Smooth muscle cell (in vitro differentiated cells): ENCODE measurements around the gene OSCP1. TPM values are rescaled to one million over a fixed set of nuclear protein-coding genes. Genes with fewer than 3 reads are reported as not detected.

Experiments
- DNase-seq: peaks from one replicate; lab custom pipeline; 2025; ENCODE audit not compliant: unreplicated experiment; lab: John Stamatoyannopoulos, UW
- H2AFZ ChIP-seq: fragments of 200-600 bp; sonication (generic); 2 replicates; pipeline ENCODE4 v1.6.0; 2016; ENCODE audit warnings: antibody characterized with exemption, low read depth, mild to moderate bottlenecking
- H3F3A ChIP-seq: fragments of 200-600 bp; sonication (generic); 2 replicates; pipeline ENCODE4 v1.6.0; 2017; ENCODE audit warnings: antibody characterized with exemption, low read depth
- H3K27ac ChIP-seq: fragments of 200-600 bp; sonication (generic); 2 replicates; pipeline ENCODE4 v1.5.1; 2016; ENCODE audit warnings: low read depth, mild to moderate bottlenecking
- H3K27me3 ChIP-seq: fragments of 200-600 bp; sonication (generic); 2 replicates; pipeline ENCODE4 v1.6.1; 2016; ENCODE audit warnings: low read depth, mild to moderate bottlenecking
- H3K36me3 ChIP-seq: fragments of 200-600 bp; sonication (generic); 2 replicates; pipeline ENCODE4 v1.5.1; 2016; ENCODE audit warnings: low read depth
- H3K4me1 ChIP-seq: fragments of 200-600 bp; sonication (generic); 2 replicates; pipeline ENCODE4 v1.5.1; 2016; ENCODE audit warnings: low read depth
- H3K4me2 ChIP-seq: fragments of 200-600 bp; sonication (generic); 2 replicates; pipeline ENCODE4 v1.6.0; 2016; ENCODE audit warnings: mild to moderate bottlenecking
- H3K4me3 ChIP-seq: fragments of 200-600 bp; sonication (generic); 2 replicates; pipeline ENCODE4 v1.5.1; 2016; ENCODE audit warnings: mild to moderate bottlenecking
- H3K79me2 ChIP-seq: fragments of 200-600 bp; sonication (generic); 2 replicates; pipeline ENCODE4 v1.6.0; 2016; ENCODE audit warnings: low read depth, mild to moderate bottlenecking
- H3K9ac ChIP-seq: fragments of 200-600 bp; sonication (generic); 2 replicates; pipeline ENCODE4 v1.6.0; 2016; ENCODE audit warnings: low read depth
- H3K9me3 ChIP-seq: fragments of 200-600 bp; sonication (generic); replicated peaks from 2 replicates; pipeline ENCODE4 v1.5.1; 2016; ENCODE audit warnings: low read depth
- H4K20me1 ChIP-seq: fragments of 200-600 bp; sonication (generic); 2 replicates; pipeline ENCODE4 v1.6.0; 2016; ENCODE audit warnings: low read depth
- WGBS: methylation state at CpG from one replicate; pipeline ENCODE4 v1.1.7; 2016; ENCODE audit warnings: low lambda C conversion rate; 5-methylcytosine and 5-hydroxymethylcytosine counted together
- polyA plus RNA-seq: library from polyadenylated mRNA; unstranded; fragments of >200 nt; fragmentation: Nextera tagmentation; extraction: Ambion mirVana; gene quantifications from 2 replicates; pipeline ENCODE4 v1.2.1, GENCODE V29; 2016
- total RNA-seq: library from RNA; depleted of rRNA; stranded (reverse); fragments of >200 nt; gene quantifications from 2 replicates; pipeline ENCODE4 v1.2.3, GENCODE V29; 2014
- TF ChIP-seq, protein P1 (sequence below): fragments of 200-600 bp; sonication (generic); IDR thresholded peaks from 2 replicates; pipeline ENCODE4 v1.5.1; 2017; ENCODE audit warnings: borderline replicate concordance, mild to moderate bottlenecking, antibody characterized with exemption; ENCODE audit not compliant: insufficient read depth, poor library complexity, severe bottlenecking

Gene OSCP1
- total and polyA plus RNA-seq, 2 experiments from 2014 or later = 10.7 to 13.5 TPM

DNA sequence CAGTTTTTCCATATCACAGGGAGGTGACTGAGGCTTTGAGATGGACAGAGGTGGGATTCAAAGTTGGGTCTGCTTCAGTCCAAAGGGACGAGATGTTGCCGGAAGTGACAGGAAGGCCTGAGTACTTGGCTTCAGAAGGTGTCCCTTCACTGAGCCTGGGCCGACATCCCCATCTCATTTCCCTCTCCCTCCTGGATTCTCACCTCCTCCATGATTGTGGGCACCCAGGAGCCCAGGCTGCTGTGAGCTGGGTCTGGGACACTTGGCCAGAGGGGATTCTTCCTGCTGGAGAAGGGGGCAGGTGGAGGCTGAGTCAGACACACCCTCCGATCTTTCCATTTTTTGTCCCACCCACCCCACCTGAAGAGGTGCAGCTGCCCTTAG lies 16.8 kb upstream of the OSCP1 start:
- peaks cover 14% of the 10 kb centered on the region for H3K79me2 ChIP-seq
- no peak overlapping the region for H3K27ac ChIP-seq
- WGBS = 97% methylated on average over 4 of the region's 4 CpGs
- no peaks in the 10 kb centered on the region for H4K20me1 ChIP-seq
- peaks cover 14% of the 10 kb centered on the region for H3K4me1 ChIP-seq
- H3K36me3 ChIP-seq = no peaks in the 10 kb centered on the region
- H2AFZ ChIP-seq = no peak overlapping the region
- H3F3A ChIP-seq = peaks cover 4% of the 10 kb centered on the region
- H3K9ac ChIP-seq = no peak overlapping the region
- no peak for DNase-seq
- no peaks in the 10 kb centered on the region for H3K27me3 ChIP-seq
- TF ChIP-seq, protein P1, sequence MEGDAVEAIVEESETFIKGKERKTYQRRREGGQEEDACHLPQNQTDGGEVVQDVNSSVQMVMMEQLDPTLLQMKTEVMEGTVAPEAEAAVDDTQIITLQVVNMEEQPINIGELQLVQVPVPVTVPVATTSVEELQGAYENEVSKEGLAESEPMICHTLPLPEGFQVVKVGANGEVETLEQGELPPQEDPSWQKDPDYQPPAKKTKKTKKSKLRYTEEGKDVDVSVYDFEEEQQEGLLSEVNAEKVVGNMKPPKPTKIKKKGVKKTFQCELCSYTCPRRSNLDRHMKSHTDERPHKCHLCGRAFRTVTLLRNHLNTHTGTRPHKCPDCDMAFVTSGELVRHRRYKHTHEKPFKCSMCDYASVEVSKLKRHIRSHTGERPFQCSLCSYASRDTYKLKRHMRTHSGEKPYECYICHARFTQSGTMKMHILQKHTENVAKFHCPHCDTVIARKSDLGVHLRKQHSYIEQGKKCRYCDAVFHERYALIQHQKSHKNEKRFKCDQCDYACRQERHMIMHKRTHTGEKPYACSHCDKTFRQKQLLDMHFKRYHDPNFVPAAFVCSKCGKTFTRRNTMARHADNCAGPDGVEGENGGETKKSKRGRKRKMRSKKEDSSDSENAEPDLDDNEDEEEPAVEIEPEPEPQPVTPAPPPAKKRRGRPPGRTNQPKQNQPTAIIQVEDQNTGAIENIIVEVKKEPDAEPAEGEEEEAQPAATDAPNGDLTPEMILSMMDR = no peak
- no peak overlapping the region for H3K4me2 ChIP-seq
- no peaks in the 10 kb centered on the region for H3K9me3 ChIP-seq
- no peak overlapping the region for H3K4me3 ChIP-seq

DNA sequence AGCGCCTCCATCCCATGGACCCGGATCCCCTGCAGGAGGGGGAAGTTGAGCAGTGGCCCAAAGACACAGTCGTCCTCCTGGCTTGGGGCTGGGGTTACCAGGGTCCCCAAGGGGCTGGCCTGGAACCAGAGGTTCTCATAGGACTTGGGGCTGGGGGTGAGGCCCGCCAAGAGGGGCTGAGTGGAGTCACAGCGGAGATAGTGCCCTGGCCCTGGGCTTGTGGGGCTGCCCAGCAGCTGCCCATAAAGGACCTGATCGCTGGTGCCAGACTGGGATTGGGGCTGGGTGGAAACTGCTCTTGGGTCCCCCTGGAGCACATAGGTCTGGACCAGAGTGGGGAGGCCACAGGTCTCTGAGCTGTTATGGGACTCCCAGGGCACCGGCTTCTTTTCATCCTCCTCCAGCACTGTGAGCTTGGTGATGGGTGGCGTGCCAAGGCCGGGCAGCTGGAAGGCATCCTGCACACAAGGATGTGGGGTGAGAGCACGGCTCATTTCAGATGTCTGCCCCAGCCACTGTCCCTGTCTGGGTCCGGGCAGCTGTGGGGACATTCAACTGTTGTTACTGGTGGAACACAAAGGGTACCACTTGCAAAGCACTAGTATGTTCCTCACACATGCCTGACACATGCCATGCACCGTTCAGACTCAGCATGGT lies 16.2 kb upstream of the OSCP1 start:
- H3K27me3 ChIP-seq = no peaks in the 10 kb centered on the region
- no peak overlapping the region for H3K9ac ChIP-seq
- 92% methylated on average over 12 of the region's 12 CpGs for WGBS
- peaks cover 14% of the 10 kb centered on the region for H3K79me2 ChIP-seq
- H2AFZ ChIP-seq = no peak overlapping the region
- no peak overlapping the region for H3K27ac ChIP-seq
- no peak overlapping the region for H3K4me2 ChIP-seq
- H3F3A ChIP-seq = peaks cover 4% of the 10 kb centered on the region
- no peak overlapping the region for H3K4me3 ChIP-seq
- no peaks in the 10 kb centered on the region for H3K9me3 ChIP-seq
- H4K20me1 ChIP-seq = no peaks in the 10 kb centered on the region
- H3K36me3 ChIP-seq = no peaks in the 10 kb centered on the region
- peaks cover 14% of the 10 kb centered on the region for H3K4me1 ChIP-seq
- no peak for DNase-seq
- TF ChIP-seq, protein P1 = no peak

DNA sequence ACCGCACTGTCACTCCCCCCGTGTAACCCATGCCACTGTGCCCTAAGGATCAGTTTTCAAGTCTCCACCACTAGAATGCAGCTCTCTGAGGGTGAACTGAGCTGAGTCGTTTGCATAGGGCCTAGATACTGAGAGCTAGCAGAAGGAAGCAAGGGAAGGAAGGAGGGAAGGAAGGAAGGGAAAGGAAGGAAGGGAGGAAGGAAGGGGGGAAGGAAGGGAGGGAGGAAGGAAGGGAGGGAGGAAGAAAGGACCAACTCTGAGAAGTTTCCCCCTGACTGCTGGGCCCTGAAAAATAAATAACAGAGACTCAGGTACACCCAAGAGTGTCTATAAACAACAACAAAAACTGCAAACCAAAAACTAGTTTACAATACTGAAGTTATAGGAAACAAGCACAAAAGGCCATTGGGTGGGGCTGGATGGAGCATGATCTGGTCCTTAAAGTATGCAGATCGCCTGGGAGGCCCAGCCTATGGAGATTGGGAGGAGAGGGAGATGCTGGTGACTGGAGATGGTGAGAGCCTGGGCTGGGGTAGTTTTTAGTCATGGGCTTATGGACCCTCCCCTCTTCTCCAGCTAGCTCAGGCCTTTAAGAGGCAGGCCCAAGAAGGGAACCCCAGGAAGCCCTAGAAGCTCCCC lies 15.6 kb upstream of the OSCP1 start:
- Histone ChIP-seq H3K9me3 (no peaks in the 10 kb centered on the region), H3K4me1 (peaks cover 14% of the 10 kb centered on the region), H3K27me3 (no peaks in the 10 kb centered on the region), H3K27ac (peak overlapping the region; percentile 97), H3K79me2 (peaks cover 14% of the 10 kb centered on the region), H4K20me1 (no peaks in the 10 kb centered on the region), H3F3A (peaks cover 4% of the 10 kb centered on the region), H3K4me3 (no peak overlapping the region), H2AFZ (no peak overlapping the region), H3K36me3 (peaks cover 3% of the 10 kb centered on the region), H3K9ac (no peak overlapping the region), H3K4me2 (no peak overlapping the region)
- no peak for DNase-seq
- 39% methylated on average over 4 of the region's 4 CpGs for WGBS
- TF ChIP-seq, protein P1 = no peak
